Neural progenitor cell (in vitro differentiated cells): ENCODE data around the gene CGAS.

ENCODE experiments used
- EZH2phosphoT487 ChIP-seq: fragments of 200-600 bp; sonication (generic); IDR thresholded peaks from 2 replicates; pipeline ENCODE4 v1.6.1; 2017; ENCODE audit warnings: antibody characterized with exemption
- TF ChIP-seq, protein P1 (sequence below): fragments of 200-600 bp; sonication (generic); IDR thresholded peaks from 2 replicates; pipeline ENCODE4 v1.5.1; 2017; ENCODE audit warnings: antibody characterized with exemption, mild to moderate bottlenecking

- TF ChIP-seq, protein P1, sequence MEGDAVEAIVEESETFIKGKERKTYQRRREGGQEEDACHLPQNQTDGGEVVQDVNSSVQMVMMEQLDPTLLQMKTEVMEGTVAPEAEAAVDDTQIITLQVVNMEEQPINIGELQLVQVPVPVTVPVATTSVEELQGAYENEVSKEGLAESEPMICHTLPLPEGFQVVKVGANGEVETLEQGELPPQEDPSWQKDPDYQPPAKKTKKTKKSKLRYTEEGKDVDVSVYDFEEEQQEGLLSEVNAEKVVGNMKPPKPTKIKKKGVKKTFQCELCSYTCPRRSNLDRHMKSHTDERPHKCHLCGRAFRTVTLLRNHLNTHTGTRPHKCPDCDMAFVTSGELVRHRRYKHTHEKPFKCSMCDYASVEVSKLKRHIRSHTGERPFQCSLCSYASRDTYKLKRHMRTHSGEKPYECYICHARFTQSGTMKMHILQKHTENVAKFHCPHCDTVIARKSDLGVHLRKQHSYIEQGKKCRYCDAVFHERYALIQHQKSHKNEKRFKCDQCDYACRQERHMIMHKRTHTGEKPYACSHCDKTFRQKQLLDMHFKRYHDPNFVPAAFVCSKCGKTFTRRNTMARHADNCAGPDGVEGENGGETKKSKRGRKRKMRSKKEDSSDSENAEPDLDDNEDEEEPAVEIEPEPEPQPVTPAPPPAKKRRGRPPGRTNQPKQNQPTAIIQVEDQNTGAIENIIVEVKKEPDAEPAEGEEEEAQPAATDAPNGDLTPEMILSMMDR = no peak
- TF ChIP-seq EZH2phosphoT487 = no peak
Observed at GRCh38 chr6:73452107-73452461, at the start of gene CGAS.
